ENCODE results near the gene POLR2I.

Gene POLR2I

DNA sequence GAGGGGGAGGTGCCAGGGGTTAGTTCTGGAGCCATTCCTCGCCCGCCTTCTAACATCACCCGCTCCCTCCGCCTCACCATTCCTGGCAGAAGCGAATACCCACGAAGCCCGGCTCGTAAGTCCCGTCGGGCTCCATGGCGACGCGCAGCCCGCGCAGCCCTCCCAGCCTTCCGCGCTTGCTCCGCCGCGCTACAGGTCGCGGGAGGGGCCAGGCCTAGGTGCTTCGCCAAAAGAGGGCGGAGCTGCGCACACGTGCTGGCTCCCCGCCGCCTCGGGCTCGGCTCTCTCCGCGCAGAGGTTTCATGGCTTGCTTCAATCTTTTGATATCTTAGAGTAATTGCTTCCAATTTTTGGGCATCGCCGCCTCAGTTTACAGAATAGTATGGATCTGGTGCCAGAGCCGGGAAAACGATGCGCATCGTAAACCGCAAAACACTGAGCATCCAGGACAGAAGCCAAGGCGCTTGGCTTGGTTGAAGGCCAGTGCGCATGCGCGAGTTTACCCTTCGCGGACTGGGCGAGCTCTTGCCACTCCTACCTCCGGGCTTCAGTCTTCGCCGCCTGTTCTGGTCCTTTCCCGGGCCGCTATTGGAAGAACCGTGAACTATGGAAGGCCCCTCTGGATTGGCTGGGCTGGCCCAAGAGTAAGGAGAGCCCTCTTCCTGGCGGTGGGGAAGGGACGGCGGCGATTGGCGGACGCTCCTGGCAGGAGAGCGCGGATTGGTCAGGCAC, at the start of gene POLR2I (continued):
- TF ChIP-seq, protein P1, sequence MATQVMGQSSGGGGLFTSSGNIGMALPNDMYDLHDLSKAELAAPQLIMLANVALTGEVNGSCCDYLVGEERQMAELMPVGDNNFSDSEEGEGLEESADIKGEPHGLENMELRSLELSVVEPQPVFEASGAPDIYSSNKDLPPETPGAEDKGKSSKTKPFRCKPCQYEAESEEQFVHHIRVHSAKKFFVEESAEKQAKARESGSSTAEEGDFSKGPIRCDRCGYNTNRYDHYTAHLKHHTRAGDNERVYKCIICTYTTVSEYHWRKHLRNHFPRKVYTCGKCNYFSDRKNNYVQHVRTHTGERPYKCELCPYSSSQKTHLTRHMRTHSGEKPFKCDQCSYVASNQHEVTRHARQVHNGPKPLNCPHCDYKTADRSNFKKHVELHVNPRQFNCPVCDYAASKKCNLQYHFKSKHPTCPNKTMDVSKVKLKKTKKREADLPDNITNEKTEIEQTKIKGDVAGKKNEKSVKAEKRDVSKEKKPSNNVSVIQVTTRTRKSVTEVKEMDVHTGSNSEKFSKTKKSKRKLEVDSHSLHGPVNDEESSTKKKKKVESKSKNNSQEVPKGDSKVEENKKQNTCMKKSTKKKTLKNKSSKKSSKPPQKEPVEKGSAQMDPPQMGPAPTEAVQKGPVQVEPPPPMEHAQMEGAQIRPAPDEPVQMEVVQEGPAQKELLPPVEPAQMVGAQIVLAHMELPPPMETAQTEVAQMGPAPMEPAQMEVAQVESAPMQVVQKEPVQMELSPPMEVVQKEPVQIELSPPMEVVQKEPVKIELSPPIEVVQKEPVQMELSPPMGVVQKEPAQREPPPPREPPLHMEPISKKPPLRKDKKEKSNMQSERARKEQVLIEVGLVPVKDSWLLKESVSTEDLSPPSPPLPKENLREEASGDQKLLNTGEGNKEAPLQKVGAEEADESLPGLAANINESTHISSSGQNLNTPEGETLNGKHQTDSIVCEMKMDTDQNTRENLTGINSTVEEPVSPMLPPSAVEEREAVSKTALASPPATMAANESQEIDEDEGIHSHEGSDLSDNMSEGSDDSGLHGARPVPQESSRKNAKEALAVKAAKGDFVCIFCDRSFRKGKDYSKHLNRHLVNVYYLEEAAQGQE (tag by site-specific recombination; IDR thresholded peaks at IDR 0.05) = peak; percentile 49
- TF ChIP-seq, protein P2, sequence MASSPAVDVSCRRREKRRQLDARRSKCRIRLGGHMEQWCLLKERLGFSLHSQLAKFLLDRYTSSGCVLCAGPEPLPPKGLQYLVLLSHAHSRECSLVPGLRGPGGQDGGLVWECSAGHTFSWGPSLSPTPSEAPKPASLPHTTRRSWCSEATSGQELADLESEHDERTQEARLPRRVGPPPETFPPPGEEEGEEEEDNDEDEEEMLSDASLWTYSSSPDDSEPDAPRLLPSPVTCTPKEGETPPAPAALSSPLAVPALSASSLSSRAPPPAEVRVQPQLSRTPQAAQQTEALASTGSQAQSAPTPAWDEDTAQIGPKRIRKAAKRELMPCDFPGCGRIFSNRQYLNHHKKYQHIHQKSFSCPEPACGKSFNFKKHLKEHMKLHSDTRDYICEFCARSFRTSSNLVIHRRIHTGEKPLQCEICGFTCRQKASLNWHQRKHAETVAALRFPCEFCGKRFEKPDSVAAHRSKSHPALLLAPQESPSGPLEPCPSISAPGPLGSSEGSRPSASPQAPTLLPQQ (tag by site-specific recombination; IDR thresholded peaks at IDR 0.05) = peak; percentile 88
- peak; percentile 88; the same call in 1 of the 2 replicates for TF ChIP-seq ZFP37 (tag by site-specific recombination; IDR thresholded peaks at IDR 0.05)
- peak; percentile 98 for TF ChIP-seq ZSCAN30 (tag by site-specific recombination; IDR thresholded peaks at IDR 0.05)
- TF ChIP-seq KLF16 (tag by site-specific recombination; IDR thresholded peaks at IDR 0.05) = peak; percentile 100
- TF ChIP-seq ZNF133 (tag by site-specific recombination; IDR thresholded peaks at IDR 0.05) = no peak
- no peak for TF ChIP-seq ZNF248 (tag by site-specific recombination; IDR thresholded peaks at IDR 0.05)
- peak; percentile 77 for TF ChIP-seq ZNF843 (tag by site-specific recombination; IDR thresholded peaks at IDR 0.05)
- peak; percentile 99; the same call in 1 of the 2 replicates for TF ChIP-seq ZNF660 (tag by site-specific recombination; IDR thresholded peaks at IDR 0.05)
- peak; percentile 91 for TF ChIP-seq ZFP69B (tag by site-specific recombination; IDR thresholded peaks at IDR 0.05)
- peak; percentile 93 for TF ChIP-seq YY2 (tag by site-specific recombination; IDR thresholded peaks at IDR 0.05)
- TF ChIP-seq, protein P3, sequence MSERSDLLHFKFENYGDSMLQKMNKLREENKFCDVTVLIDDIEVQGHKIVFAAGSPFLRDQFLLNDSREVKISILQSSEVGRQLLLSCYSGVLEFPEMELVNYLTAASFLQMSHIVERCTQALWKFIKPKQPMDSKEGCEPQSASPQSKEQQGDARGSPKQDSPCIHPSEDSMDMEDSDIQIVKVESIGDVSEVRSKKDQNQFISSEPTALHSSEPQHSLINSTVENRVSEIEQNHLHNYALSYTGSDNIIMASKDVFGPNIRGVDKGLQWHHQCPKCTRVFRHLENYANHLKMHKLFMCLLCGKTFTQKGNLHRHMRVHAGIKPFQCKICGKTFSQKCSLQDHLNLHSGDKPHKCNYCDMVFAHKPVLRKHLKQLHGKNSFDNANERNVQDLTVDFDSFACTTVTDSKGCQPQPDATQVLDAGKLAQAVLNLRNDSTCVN (tag by site-specific recombination; optimal IDR thresholded peaks at IDR 0.05) = peak; percentile 96
- peak; percentile 91 for TF ChIP-seq ZNF324 (tag by site-specific recombination; IDR thresholded peaks at IDR 0.05)
- TF ChIP-seq, protein P4, sequence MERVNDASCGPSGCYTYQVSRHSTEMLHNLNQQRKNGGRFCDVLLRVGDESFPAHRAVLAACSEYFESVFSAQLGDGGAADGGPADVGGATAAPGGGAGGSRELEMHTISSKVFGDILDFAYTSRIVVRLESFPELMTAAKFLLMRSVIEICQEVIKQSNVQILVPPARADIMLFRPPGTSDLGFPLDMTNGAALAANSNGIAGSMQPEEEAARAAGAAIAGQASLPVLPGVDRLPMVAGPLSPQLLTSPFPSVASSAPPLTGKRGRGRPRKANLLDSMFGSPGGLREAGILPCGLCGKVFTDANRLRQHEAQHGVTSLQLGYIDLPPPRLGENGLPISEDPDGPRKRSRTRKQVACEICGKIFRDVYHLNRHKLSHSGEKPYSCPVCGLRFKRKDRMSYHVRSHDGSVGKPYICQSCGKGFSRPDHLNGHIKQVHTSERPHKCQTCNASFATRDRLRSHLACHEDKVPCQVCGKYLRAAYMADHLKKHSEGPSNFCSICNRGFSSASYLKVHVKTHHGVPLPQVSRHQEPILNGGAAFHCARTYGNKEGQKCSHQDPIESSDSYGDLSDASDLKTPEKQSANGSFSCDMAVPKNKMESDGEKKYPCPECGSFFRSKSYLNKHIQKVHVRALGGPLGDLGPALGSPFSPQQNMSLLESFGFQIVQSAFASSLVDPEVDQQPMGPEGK (tag by site-specific recombination; IDR thresholded peaks at IDR 0.05) = peak; percentile 76
- peak; percentile 98 for TF ChIP-seq ZBTB17 (tag by site-specific recombination; IDR thresholded peaks at IDR 0.05)
- TF ChIP-seq SCRT1 (tag by site-specific recombination; IDR thresholded peaks at IDR 0.05; ENCODE audit: borderline replicate concordance) = peak; percentile 100
- TF ChIP-seq, protein P5, sequence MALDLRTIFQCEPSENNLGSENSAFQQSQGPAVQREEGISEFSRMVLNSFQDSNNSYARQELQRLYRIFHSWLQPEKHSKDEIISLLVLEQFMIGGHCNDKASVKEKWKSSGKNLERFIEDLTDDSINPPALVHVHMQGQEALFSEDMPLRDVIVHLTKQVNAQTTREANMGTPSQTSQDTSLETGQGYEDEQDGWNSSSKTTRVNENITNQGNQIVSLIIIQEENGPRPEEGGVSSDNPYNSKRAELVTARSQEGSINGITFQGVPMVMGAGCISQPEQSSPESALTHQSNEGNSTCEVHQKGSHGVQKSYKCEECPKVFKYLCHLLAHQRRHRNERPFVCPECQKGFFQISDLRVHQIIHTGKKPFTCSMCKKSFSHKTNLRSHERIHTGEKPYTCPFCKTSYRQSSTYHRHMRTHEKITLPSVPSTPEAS (tag by site-specific recombination; IDR thresholded peaks at IDR 0.05) = peak; percentile 57
- peak; percentile 9; the same call in 1 of the 2 replicates for TF ChIP-seq ZBTB21 (tag by site-specific recombination; IDR thresholded peaks at IDR 0.05)
- no peak for TF ChIP-seq ZNF404 (tag by site-specific recombination; IDR thresholded peaks at IDR 0.05)
- peak; percentile 93 for TF ChIP-seq ZNF600 (tag by site-specific recombination; IDR thresholded peaks at IDR 0.05)
- peak; percentile 26 for TF ChIP-seq ZIC2 (tag by site-specific recombination; IDR thresholded peaks at IDR 0.05)
- peak; percentile 56 for TF ChIP-seq SP3 (tag by site-specific recombination; IDR thresholded peaks at IDR 0.05)
- no peak for TF ChIP-seq ZNF521 (tag by site-specific recombination; IDR thresholded peaks at IDR 0.05)
- peak; percentile 98 for TF ChIP-seq SP2 (tag by site-specific recombination; IDR thresholded peaks at IDR 0.05)
- TF ChIP-seq ZNF837 (tag by site-specific recombination; IDR thresholded peaks at IDR 0.05) = no peak
- TF ChIP-seq IKZF3 (tag by site-specific recombination; IDR thresholded peaks at IDR 0.05) = peak; percentile 99
- no peak for TF ChIP-seq ZNF132 (tag by site-specific recombination; IDR thresholded peaks at IDR 0.05; ENCODE audit: borderline replicate concordance)
- TF ChIP-seq YY1 (tag by site-specific recombination; IDR thresholded peaks at IDR 0.05) = peak; percentile 93
- peak; percentile 54; the same call in 1 of the 2 replicates for TF ChIP-seq ZNF10 (tag by site-specific recombination; IDR thresholded peaks at IDR 0.05)
- peak; percentile 91 for TF ChIP-seq ZNF341 (tag by site-specific recombination; IDR thresholded peaks at IDR 0.05; ENCODE audit: low read depth)
- no peak for TF ChIP-seq ZFP3 (tag by site-specific recombination; IDR thresholded peaks at IDR 0.05; ENCODE audit: low read depth)
- peak; percentile 68 for TF ChIP-seq ZNF394 (tag by site-specific recombination; IDR thresholded peaks at IDR 0.05; ENCODE audit: borderline replicate concordance)
